Osteocyte (in vitro differentiated cells): ENCODE measurements around the gene MUC20. TPM values are rescaled to one million over a fixed set of nuclear protein-coding genes. Genes with fewer than 3 reads are reported as not detected.
A peak's percentile ranks its signal among the peaks of the same experiment; 100 is the strongest.

ENCODE experiments used
- DNase-seq: peaks from one replicate; pipeline ENCODE4 v3.0.0; 2021; ENCODE audit warnings: mixed read lengths; ENCODE audit not compliant: unreplicated experiment; ENCODE audit errors: extremely low spot score
- H3K27ac Mint-ChIP-seq: one replicate; pipeline ENCODE4 v1.8.0; 2021; ENCODE audit warnings: mild to moderate bottlenecking, mixed read lengths; ENCODE audit not compliant: unreplicated experiment
- H3K27me3 Mint-ChIP-seq: one replicate; pipeline ENCODE4 v1.8.0; 2021; ENCODE audit warnings: mixed read lengths; ENCODE audit not compliant: unreplicated experiment
- H3K36me3 Mint-ChIP-seq: one replicate; pipeline ENCODE4 v1.8.0; 2021; ENCODE audit warnings: mixed read lengths; ENCODE audit not compliant: unreplicated experiment
- H3K4me1 Mint-ChIP-seq: one replicate; pipeline ENCODE4 v1.8.0; 2021; ENCODE audit warnings: mixed read lengths; ENCODE audit not compliant: unreplicated experiment
- H3K4me3 Mint-ChIP-seq: one replicate; pipeline ENCODE4 v1.8.0; 2021; ENCODE audit warnings: mild to moderate bottlenecking, moderate library complexity, mixed read lengths; ENCODE audit not compliant: unreplicated experiment
- H3K9me3 Mint-ChIP-seq: one replicate; pipeline ENCODE4 v1.8.0; 2021; ENCODE audit warnings: mixed read lengths; ENCODE audit not compliant: unreplicated experiment
- CTCF ChIP-seq: fragments of 200-600 bp; sonication (generic); IDR thresholded peaks from 2 replicates; pipeline ENCODE4 v1.5.0; 2021; ENCODE audit warnings: antibody characterized with exemption, mild to moderate bottlenecking, moderate library complexity
- total RNA-seq: library from RNA; stranded (reverse); gene quantifications from 2 replicates; pipeline ENCODE4 v1.2.1, GENCODE V29; 2021

The MUC20 gene
- total RNA-seq, 1 donor from 2014 or later: 7.6 TPM

GRCh38 chr3:195698325-195698646 lies 22.5 kb upstream of the MUC20 start:
- Mint-ChIP-seq H3K27me3 (no peaks in the 10 kb centered on the region), H3K9me3 (no peaks in the 10 kb centered on the region), H3K36me3 (peaks cover 27% of the 10 kb centered on the region), H3K27ac (peak overlapping the region; percentile 90), H3K4me1 (peaks cover 34% of the 10 kb centered on the region), H3K4me3 (no peak overlapping the region)
- no peak for TF ChIP-seq CTCF
- DNase-seq: no peak

- no peaks in the 10 kb centered on the region for H3K9me3 Mint-ChIP-seq
- no peak for DNase-seq
- H3K36me3 Mint-ChIP-seq: peaks cover 22% of the 10 kb centered on the region
- H3K27ac Mint-ChIP-seq: peak overlapping the region; percentile 90
- TF ChIP-seq CTCF: no peak
- no peak overlapping the region for H3K4me3 Mint-ChIP-seq
- peaks cover 34% of the 10 kb centered on the region for H3K4me1 Mint-ChIP-seq
- no peaks in the 10 kb centered on the region for H3K27me3 Mint-ChIP-seq
Observed at GRCh38 chr3:195698647-195699387, 22.0 kb upstream of the MUC20 start.

- peak overlapping the region; percentile 90 for H3K27ac Mint-ChIP-seq
- H3K4me3 Mint-ChIP-seq: no peak overlapping the region
- H3K27me3 Mint-ChIP-seq: no peaks in the 10 kb centered on the region
- TF ChIP-seq CTCF: no peak
- DNase-seq: no peak
- peaks cover 34% of the 10 kb centered on the region for H3K4me1 Mint-ChIP-seq
- H3K9me3 Mint-ChIP-seq: no peaks in the 10 kb centered on the region
- peaks cover 19% of the 10 kb centered on the region for H3K36me3 Mint-ChIP-seq
Observed at GRCh38 chr3:195699388-195699771, 21.4 kb upstream of the MUC20 start.

- Mint-ChIP-seq H3K4me1 (peaks cover 34% of the 10 kb centered on the region), H3K27ac (peak overlapping the region; percentile 43)
- TF ChIP-seq CTCF: no peak
Observed at GRCh38 chr3:195699860-195700259, 20.9 kb upstream of the MUC20 start.

GRCh38 chr3:195700319-195700718 lies 20.5 kb upstream of the MUC20 start:
- no peak for TF ChIP-seq CTCF
- Mint-ChIP-seq H3K27me3 (no peaks in the 10 kb centered on the region), H3K4me1 (peaks cover 34% of the 10 kb centered on the region), H3K36me3 (peaks cover 17% of the 10 kb centered on the region), H3K9me3 (peaks cover 1% of the 10 kb centered on the region), H3K27ac (no peak overlapping the region), H3K4me3 (no peak overlapping the region)
- DNase-seq: no peak

More at GRCh38 chr3:195699860-195700259, 20.9 kb upstream of the MUC20 start:
- no peak overlapping the region for H3K4me3 Mint-ChIP-seq
- no peaks in the 10 kb centered on the region for H3K27me3 Mint-ChIP-seq
- no peak for DNase-seq
- H3K36me3 Mint-ChIP-seq: peaks cover 19% of the 10 kb centered on the region
- H3K9me3 Mint-ChIP-seq: no peaks in the 10 kb centered on the region
